ENCODE measurements around the gene RFLNA.

GRCh38 chr12:124247331-124247730 lies 47.6 kb upstream of the RFLNA start:
- TF ChIP-seq POLR2A (IDR thresholded peaks at IDR 0.05; ENCODE audit: low read depth, low read length) (no peak), POLR2AphosphoS5 (IDR thresholded peaks at IDR 0.05; ENCODE audit: low read depth, low read length) (no peak)

Measured in GM12892 (cell line).